Vagina (tissue), 2 donors: ENCODE data around the gene PRKCQ.

Source experiments
- POLR2A ChIP-seq, 2 donors: fragments of 450-650 bp; IDR thresholded peaks; one replicate each; pipeline ENCODE4 v1.6.1; 2017; ENCODE audit warnings: antibody characterized with exemption in 2 of 2, mild to moderate bottlenecking in 2 of 2, moderate library complexity in 2 of 2
- POLR2AphosphoS5 ChIP-seq, 2 donors: sonication (generic); formaldehyde crosslinking; IDR thresholded peaks; one replicate each; pipeline ENCODE4 v1.9.0; 2017; ENCODE audit warnings: antibody characterized with exemption in 2 of 2, mild to moderate bottlenecking in 2 of 2, low read depth in 1 of 2; ENCODE audit not compliant: insufficient read depth in 1 of 2
- TF ChIP-seq, protein P1 (sequence below), 3 experiments: fragments of 450-650 bp in 2 of 3; fragments of 200-600 bp in 1 of 3; sonication (generic) in 1 of 3; IDR thresholded peaks; one replicate each; pipeline ENCODE4 v1.5.1; 2017 to 2019; ENCODE audit warnings: antibody characterized with exemption in 3 of 3, mild to moderate bottlenecking in 2 of 3, moderate library complexity in 2 of 3

- TF ChIP-seq, protein P1, sequence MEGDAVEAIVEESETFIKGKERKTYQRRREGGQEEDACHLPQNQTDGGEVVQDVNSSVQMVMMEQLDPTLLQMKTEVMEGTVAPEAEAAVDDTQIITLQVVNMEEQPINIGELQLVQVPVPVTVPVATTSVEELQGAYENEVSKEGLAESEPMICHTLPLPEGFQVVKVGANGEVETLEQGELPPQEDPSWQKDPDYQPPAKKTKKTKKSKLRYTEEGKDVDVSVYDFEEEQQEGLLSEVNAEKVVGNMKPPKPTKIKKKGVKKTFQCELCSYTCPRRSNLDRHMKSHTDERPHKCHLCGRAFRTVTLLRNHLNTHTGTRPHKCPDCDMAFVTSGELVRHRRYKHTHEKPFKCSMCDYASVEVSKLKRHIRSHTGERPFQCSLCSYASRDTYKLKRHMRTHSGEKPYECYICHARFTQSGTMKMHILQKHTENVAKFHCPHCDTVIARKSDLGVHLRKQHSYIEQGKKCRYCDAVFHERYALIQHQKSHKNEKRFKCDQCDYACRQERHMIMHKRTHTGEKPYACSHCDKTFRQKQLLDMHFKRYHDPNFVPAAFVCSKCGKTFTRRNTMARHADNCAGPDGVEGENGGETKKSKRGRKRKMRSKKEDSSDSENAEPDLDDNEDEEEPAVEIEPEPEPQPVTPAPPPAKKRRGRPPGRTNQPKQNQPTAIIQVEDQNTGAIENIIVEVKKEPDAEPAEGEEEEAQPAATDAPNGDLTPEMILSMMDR (IDR thresholded peaks at IDR 0.05) = no peak
- TF ChIP-seq POLR2A (IDR thresholded peaks at IDR 0.05) = no peak
- no peak for TF ChIP-seq POLR2AphosphoS5 (IDR thresholded peaks at IDR 0.05; ENCODE audit: insufficient read depth in 1 of 2, low read depth in 1 of 2)
Observed at GRCh38 chr10:6511347-6511746, 68.7 kb downstream of the PRKCQ start.
